Osteocyte (in vitro differentiated cells): Measurements from ENCODE around the gene MEG3. TPM values are rescaled to one million over a fixed set of nuclear protein-coding genes. Genes with fewer than 3 reads are reported as not detected.

Experiments
- DNase-seq: peaks from one replicate; pipeline ENCODE4 v3.0.0; 2021; ENCODE audit warnings: mixed read lengths; ENCODE audit not compliant: unreplicated experiment; ENCODE audit errors: extremely low spot score
- H3K27ac Mint-ChIP-seq: one replicate; pipeline ENCODE4 v1.8.0; 2021; ENCODE audit warnings: mild to moderate bottlenecking, mixed read lengths; ENCODE audit not compliant: unreplicated experiment
- H3K27me3 Mint-ChIP-seq: one replicate; pipeline ENCODE4 v1.8.0; 2021; ENCODE audit warnings: mixed read lengths; ENCODE audit not compliant: unreplicated experiment
- H3K36me3 Mint-ChIP-seq: one replicate; pipeline ENCODE4 v1.8.0; 2021; ENCODE audit warnings: mixed read lengths; ENCODE audit not compliant: unreplicated experiment
- H3K4me1 Mint-ChIP-seq: one replicate; pipeline ENCODE4 v1.8.0; 2021; ENCODE audit warnings: mixed read lengths; ENCODE audit not compliant: unreplicated experiment
- H3K4me3 Mint-ChIP-seq: one replicate; pipeline ENCODE4 v1.8.0; 2021; ENCODE audit warnings: mild to moderate bottlenecking, moderate library complexity, mixed read lengths; ENCODE audit not compliant: unreplicated experiment
- H3K9me3 Mint-ChIP-seq: one replicate; pipeline ENCODE4 v1.8.0; 2021; ENCODE audit warnings: mixed read lengths; ENCODE audit not compliant: unreplicated experiment
- total RNA-seq: library from RNA; stranded (reverse); gene quantifications from 2 replicates; pipeline ENCODE4 v1.2.1, GENCODE V29; 2021
- TF ChIP-seq, protein P1 (sequence below): fragments of 200-600 bp; sonication (generic); IDR thresholded peaks from 2 replicates; pipeline ENCODE4 v1.5.0; 2021; ENCODE audit warnings: antibody characterized with exemption, mild to moderate bottlenecking, moderate library complexity

MEG3 gene
- total RNA-seq, 1 donor from 2014 or later = not detected

DNA sequence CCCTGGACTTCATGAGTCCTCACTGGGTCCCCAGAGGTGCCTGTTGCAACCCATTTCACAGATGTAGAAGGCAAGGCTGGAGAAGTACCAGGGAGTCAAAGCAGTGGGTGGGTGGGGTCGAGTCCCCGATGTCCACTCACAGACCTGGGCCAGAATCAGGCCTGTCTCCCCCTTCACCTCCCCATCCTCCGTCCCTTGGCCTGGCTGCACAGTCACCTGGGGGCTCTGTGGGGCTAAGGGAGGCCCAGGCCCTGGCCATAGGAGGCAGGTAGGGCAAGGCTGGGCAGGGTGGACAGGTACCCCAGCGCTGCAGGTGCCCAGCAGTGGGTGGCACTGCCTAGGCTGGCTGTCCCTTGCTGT is 48.1 kb downstream of the MEG3 start:
- DNase-seq = no peak
- Mint-ChIP-seq H3K4me1 (no peaks in the 10 kb centered on the region), H3K27ac (no peak overlapping the region), H3K27me3 (no peaks in the 10 kb centered on the region), H3K36me3 (no peaks in the 10 kb centered on the region), H3K9me3 (peaks cover 8% of the 10 kb centered on the region), H3K4me3 (no peak overlapping the region)
- TF ChIP-seq, protein P1, sequence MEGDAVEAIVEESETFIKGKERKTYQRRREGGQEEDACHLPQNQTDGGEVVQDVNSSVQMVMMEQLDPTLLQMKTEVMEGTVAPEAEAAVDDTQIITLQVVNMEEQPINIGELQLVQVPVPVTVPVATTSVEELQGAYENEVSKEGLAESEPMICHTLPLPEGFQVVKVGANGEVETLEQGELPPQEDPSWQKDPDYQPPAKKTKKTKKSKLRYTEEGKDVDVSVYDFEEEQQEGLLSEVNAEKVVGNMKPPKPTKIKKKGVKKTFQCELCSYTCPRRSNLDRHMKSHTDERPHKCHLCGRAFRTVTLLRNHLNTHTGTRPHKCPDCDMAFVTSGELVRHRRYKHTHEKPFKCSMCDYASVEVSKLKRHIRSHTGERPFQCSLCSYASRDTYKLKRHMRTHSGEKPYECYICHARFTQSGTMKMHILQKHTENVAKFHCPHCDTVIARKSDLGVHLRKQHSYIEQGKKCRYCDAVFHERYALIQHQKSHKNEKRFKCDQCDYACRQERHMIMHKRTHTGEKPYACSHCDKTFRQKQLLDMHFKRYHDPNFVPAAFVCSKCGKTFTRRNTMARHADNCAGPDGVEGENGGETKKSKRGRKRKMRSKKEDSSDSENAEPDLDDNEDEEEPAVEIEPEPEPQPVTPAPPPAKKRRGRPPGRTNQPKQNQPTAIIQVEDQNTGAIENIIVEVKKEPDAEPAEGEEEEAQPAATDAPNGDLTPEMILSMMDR = no peak

DNA sequence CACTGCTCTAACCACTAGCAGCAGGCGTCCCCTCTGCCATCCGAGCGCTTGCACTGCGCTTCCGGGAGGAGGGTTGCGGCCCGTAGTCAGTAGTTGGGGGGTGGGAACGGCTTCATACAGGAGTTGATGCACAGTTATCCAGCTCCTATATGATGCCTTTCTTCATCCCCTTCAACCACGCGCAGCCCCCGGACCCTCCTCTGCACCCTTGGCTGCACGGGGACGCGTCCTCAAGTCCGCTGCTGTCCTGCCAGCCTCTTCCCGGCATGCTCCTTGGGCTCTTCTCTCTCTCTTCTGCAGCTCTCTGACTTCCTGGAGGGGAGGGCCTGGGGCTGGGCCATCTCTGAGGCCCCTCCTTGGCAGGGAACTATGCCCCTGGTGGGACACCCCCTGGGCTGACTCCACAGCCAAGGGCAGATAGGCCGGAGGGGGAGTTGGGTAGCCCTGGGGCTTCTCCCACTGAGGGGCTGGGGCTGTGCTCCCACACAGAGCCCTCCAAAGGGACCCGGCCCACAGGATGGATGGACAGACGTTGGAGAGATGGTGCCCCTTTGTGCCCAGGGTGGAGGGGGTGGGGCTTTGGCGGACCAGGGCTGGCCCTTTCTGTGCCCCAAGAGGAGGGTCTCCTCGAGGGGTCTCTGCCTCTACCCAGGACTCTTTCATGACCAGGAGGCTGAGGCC is 48.6 kb downstream of the MEG3 start:
- Mint-ChIP-seq H3K36me3 (no peaks in the 10 kb centered on the region), H3K4me3 (no peak overlapping the region), H3K27me3 (no peaks in the 10 kb centered on the region), H3K27ac (no peak overlapping the region), H3K9me3 (peaks cover 8% of the 10 kb centered on the region), H3K4me1 (no peaks in the 10 kb centered on the region)
- TF ChIP-seq, protein P1 = no peak
- DNase-seq = no peak

DNA sequence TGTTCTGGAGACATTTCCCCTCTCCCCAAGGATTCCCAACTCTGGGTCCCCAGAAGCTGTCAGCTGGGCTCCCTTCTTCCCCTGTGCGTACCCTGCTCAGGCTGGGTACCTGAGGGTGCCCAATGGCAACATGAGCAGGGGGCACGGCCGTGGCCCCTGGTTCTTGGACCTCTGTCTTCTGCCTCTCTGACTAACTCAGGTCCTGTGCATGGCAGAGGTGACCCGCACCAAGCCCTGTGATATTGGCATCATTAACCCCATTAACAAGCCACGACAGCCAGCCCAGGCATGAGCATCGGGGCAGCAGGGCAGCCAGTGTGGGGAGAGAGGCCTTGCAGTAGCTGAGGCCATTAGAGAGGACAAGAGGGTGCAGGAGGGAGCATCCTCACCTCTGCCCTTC is 49.2 kb downstream of the MEG3 start:
- H3K4me1 Mint-ChIP-seq = no peaks in the 10 kb centered on the region
- no peak overlapping the region for H3K4me3 Mint-ChIP-seq
- H3K27ac Mint-ChIP-seq = no peak overlapping the region
- H3K36me3 Mint-ChIP-seq = no peaks in the 10 kb centered on the region
- peaks cover 8% of the 10 kb centered on the region for H3K9me3 Mint-ChIP-seq
- no peak for DNase-seq
- H3K27me3 Mint-ChIP-seq = no peaks in the 10 kb centered on the region
- TF ChIP-seq, protein P1 = no peak

DNA sequence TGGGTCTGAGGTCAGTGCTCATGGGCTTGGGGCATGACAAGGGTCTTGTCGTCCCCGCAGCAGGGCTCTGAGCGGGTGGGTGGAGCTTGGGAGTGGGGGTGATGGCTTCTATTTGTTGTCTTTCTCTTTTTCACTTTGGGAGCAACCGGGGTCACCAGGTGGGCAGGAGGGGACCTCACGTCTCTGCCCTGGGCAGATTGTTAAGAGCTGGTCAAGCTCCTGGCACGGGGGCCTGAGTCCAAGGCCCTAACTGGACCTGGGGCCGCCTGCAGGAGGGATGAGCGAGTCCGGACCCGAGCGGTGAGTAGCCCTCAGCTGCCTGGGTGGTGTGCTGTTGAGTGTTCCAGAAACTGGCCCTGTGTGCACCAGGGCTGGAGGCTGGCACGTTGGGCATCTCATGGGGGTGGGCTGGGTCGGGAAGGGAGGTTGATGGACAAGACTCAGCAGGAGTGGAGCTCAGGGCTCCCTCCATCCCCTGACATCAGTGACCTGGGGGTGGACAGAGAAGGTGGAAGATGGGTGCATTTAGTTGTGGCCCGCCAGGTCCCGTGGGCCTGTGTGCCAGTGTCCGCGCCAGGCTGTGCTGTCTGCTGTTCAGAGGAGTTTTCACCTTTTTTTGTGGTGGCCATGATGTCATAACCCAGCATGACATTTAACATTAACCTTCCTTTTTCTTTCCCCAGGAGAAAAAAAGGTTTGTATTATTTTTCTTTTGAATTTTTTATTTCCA is 50.1 kb downstream of the MEG3 start:
- no peak for DNase-seq
- no peaks in the 10 kb centered on the region for H3K36me3 Mint-ChIP-seq
- TF ChIP-seq, protein P1 = no peak
- peaks cover 8% of the 10 kb centered on the region for H3K9me3 Mint-ChIP-seq
- no peaks in the 10 kb centered on the region for H3K27me3 Mint-ChIP-seq
- no peak overlapping the region for H3K27ac Mint-ChIP-seq
- no peaks in the 10 kb centered on the region for H3K4me1 Mint-ChIP-seq
- H3K4me3 Mint-ChIP-seq = no peak overlapping the region
